Stimulated activated CD4-positive, alpha-beta T cell treated with anti-CD3 and anti-CD28 coated beads, Interleukin-12 subunit alpha, Interleukin-12 subunit beta, amount 100 ng/mL, for 48 hours (primary cell): ENCODE measurements around the gene CDK8.

ENCODE experiments used
- DNase-seq, 3 donors: peaks; one replicate each; pipeline ENCODE4 v3.0.0-alpha.2; 2020; ENCODE audit warnings: low read depth in 2 of 3, low spot score in 1 of 3

Gene CDK8

GRCh38 chr13:26379831-26380230 is 125.9 kb downstream of the CDK8 start:
- no peak for DNase-seq

DNA sequence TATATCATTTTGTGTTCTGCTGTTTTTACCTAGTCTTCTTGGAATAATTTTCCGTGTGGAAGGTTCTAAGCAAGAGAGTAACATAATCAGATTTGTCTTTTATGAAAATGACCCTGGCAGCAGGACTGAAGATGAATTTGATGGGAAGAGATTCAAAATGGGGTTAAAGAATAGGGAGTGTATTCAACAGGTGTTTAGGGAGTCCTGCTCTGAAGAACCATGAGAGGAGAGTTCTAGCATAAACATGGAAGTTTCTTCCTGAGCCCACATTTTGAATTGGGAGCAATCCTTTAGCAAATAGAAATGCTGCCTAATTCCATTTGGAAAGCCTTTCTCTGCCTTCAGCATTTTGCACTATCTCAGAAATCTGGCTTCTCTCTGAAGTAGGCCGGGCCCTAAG is 127.0 kb downstream of the CDK8 start:
- DNase-seq: no peak

DNA sequence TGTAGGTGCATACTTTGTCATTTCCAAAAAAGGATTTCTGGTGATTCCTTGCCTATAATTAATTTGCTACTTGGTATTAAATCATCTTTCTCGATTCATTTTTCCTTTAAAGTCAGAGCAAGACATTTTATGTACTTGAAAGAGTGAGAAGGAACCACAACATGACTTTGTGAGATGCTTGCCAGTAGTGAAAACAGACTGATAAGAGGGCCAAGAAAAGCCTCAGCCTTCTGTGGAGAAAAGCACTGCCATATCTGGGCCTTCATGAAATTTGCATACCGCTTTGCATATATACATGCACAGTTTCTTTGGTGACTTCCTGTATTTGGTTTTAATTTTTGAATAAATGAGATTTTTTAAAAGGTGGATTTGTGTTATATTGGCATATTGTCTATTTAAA is 128.4 kb downstream of the CDK8 start:
- no peak for DNase-seq

DNA sequence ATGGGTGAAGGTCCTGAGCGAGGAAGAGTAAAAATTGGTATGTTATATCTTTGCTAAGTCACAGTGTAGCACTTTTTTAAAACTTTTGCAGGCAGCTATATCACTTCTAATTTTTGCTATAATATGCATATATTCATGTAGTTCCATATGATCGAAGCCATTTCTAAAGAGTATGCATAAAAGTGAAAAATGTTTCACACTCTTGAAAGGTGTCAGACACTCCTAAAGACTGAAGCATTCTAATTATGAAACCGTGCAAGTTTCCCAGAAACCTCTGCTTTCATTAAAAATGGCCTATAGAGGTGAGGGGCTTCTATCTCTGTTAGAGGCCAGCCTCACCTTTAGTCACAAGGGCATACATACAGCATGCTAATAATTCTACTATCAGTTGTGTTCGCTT is 128.9 kb downstream of the CDK8 start:
- DNase-seq: no peak

DNA sequence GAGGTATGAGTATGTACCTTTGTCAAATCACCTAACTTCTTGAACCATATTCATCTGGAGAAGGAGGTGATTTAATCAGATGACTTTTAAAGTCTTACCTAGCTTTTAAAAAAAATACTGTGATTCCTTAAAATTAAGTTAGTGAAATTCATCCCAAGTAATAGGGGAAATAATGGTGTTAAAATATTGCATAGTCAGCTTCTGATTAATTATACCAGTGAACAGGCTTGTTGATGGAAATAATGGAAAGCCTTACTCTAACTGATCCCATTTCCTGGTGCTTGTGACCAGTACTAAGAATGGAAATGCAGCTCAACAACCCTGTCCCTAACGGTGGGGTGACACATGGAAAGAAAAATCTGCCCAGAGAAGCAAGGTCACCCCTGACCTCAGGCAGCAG is 130.7 kb downstream of the CDK8 start:
- no peak for DNase-seq

DNA sequence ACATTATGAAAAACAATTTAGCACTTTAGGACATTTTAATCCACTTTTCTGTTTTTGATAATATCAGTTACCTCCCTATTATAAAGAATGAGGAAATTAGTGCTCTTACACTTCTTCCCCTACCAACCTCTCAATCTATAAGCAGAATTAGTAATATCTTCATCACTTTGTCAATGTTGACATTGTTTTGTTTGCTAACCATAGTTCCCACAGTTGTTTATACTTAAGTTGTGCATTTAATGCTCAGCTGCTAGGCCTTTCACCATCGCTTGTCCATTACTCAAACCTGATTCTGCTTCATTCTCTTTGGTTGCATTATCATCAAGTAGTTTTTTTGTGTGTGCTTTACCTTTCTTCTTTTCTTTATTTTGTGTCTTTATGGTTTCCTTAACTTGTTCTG is 132.1 kb downstream of the CDK8 start:
- DNase-seq: no peak

DNA sequence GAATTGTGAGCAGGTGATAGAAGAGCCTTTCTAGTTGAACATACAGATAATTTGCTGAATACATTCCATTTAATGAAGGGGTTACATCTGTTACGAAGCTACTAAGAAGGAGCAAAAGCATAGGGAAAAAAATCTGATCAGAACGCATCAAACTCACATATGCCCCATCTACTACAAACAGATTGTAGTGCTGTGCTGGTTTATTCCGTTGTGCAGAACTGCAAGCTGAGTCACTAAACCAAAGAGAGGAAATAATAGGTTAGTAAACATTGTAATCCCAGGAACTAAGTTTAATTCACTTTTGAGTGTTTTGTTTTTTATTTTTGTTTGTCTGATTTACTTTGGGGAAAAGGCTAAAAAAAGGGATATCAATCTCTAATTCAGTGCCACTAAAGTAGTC is 136.3 kb downstream of the CDK8 start:
- no peak for DNase-seq

DNA sequence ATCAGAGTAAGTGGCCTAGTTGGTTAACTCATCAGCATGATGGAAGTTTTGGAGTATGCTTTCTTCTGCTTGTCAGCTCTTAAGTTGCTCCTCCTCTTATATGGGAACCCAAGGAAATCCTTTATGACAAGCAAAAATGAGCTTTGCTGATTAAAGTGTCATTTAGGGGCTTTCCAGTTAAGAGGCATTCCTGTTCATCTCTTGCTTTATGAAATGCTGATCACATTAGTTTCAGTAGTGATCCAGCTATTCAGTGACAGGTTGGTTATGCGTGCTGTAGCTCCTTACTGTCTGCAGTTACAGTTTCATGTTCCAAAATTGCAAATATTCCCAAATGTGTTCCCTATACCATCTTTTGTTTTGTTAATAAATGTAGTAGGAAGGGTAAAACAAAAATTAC is 146.6 kb downstream of the CDK8 start:
- no peak for DNase-seq

- DNase-seq: no peak
Measured at GRCh38 chr13:26401069-26401468, 147.1 kb downstream of the CDK8 start.

- DNase-seq: no peak
Measured at GRCh38 chr13:26401578-26402021, 147.7 kb downstream of the CDK8 start.

DNA sequence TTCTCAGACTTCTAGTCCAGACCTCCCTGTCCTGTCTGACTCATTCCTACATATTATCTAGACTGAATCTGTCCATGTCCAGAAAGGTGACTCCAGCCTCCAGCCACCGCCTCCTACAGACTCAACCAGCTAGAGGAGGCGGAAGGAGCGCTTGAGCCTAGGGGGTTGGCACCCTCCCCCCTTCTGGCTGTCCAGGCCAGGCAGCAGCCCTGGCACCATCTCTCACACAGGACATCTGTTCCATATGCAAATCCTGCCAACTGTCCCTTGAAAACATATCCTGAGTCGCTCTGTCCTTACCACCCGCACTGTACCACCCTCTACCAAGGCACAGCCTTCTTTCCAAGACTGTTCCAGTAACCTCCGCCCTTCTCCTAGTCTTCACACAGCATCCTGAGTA is 152.9 kb downstream of the CDK8 start:
- no peak for DNase-seq

DNA sequence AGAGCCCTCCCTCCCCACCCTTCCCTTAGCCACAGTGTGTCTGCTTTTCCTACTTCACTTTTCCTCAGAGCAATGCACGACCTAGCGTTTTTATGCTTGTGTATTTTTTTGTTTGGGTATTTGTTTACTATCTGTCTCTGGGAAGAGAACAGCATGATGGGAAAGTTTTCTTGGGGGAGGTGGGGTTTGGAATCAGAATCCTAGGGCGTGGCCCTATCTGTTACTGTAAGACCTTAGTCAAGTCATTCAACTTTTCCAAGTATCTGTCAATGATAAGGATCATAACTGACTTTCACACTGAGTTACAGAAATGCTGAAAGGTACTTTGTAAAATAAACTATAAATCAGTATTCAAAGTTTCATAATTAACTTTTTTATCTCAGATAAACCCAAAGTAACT is 157.3 kb downstream of the CDK8 start:
- DNase-seq: no peak

DNA sequence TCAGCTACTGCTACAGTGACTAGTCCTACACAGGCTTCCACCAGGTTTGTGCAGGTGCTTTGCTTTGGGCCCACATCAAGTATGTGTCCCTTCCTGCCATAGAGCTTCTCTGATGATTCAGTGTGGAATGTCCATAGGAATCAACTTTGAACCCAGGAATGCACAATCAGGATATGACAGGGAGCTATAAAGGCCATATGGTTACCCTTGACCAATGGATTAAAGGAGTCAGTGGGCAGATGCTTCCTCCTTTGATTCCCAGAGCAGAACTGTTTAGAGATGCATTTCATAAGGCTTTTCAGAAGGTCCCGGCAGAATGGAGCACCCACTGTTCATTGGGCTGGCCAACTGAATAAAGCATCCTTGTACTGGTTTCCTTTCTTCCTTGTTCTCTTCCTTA is 158.3 kb downstream of the CDK8 start:
- DNase-seq: no peak

- no peak for DNase-seq
Measured at GRCh38 chr13:26412936-26413716, 159.2 kb downstream of the CDK8 start.

GRCh38 chr13:26420282-26420960 is 166.5 kb downstream of the CDK8 start:
- no peak for DNase-seq

- DNase-seq: no peak
Measured at GRCh38 chr13:26422036-26422435, 168.1 kb downstream of the CDK8 start.

DNA sequence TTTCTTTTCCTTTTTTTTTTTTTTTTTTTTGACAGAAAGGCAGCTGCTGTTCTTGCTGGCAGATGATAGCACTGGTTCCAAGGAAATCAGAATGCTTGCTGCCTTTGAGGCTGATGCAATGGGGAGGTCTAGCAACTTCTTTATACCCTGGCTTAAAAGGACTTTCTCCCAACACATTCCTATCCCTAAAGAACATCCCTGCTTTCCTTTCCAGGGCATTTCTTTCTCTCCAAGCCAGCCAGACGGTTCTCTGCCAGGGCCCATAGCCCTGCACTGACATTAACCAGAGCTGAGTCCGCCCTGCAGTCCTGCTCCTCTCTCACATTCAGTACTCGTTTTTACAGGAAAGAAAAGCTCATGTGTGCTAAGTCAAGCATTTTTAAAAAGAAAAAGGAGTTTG is 169.7 kb downstream of the CDK8 start:
- DNase-seq: no peak

- DNase-seq: no peak
Measured at GRCh38 chr13:26424181-26424580, 170.3 kb downstream of the CDK8 start.

DNA sequence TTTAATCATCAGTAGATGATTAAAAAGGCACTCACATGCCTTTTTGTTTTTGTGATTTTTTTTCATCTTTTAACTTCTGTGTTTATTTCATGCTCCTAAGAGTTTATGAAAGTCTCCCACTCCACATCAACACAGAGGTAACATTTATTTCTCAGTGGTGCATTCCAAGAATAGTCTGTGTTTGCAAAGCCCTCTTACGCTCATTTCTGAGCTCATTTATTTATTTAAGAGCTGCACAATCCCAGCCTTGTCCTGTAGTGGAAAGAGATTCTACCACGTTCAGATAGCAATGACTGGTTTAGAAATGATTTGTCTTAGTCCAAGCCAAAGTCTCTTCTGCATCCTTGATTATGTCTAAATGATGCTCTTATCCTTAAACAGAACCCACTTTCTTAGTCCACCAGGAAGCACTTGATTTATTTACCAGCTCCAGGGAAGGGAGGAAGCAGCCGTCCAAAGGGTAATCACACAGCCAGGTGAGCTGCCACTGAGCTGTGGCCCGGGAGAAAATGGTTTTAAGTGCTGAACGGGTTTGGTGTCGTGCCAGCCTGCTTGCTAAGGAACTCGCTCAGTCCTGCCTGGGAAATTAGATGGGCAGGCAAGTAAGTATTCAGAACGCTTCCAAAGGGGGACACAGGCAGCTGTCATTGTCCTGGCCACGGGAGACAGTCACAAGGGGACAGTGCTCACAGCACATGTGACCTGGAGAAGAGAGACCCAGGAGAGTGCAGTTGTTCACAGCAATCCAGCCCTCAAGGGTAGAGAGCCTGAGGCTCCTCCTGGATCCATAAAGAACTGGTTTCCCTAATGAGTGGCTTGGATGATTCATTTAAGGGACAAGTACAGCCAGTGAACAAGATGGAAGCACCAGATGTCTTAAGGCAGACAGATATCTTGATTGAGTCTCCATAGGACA is 171.8 kb downstream of the CDK8 start:
- no peak for DNase-seq

DNA sequence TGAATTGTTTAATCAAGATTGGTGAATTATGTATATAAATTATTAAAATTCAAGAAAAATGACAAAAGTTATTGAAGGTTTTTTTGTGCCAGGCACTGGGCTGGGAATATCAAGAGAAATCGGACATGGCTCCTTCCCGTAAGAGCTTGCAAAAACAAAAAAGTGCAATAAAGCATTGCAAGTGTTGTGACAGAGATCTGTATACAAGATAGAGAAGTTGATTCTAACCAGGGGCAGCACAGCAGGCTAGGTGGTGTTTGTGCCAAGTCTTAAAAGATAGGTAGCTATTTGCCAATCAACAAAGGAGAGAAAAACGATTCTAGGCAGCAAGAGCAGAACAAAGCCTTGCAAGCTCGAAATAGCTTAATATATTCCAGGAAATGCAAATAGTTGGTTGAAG is 179.8 kb downstream of the CDK8 start:
- no peak for DNase-seq

DNA sequence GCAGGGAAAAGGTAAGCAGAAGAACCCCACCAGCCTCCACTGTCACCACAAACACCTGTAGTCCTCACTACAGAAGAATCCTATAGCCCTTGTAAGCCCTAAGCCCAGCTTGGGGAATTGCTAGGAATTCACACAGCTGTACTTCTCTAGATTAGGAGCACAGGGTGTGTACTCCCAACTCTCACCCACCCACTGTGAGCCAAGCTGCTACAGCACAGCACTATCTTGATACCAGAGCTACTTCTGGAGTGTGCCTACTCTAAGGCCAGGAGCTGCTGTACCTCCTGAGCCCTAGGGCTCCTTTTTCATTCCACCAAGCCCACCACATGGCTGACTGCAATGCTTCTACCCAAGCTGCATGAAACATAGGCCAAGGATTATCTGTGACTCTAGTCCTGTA is 181.2 kb downstream of the CDK8 start:
- no peak for DNase-seq

- no peak for DNase-seq
Measured at GRCh38 chr13:26435646-26436045, 181.7 kb downstream of the CDK8 start.
